Measurements from ENCODE around the gene DNTT.

Gene DNTT

GRCh38 chr10:96346295-96346694 is 42.1 kb downstream of the DNTT start:
- DNase-seq, result no peak

GRCh38 chr10:96352027-96352426 is 47.8 kb downstream of the DNTT start:
- no peak for DNase-seq

- no peak for DNase-seq
Measured at GRCh38 chr10:96352582-96352981, 48.3 kb downstream of the DNTT start.

- DNase-seq, result no peak
Measured at GRCh38 chr10:96357038-96357620, 52.9 kb downstream of the DNTT start.

GRCh38 chr10:96358851-96359540 is 54.8 kb downstream of the DNTT start, which contains the start of gene OPALIN:
TSS of gene OPALIN (minus strand) at chr10:96359002. CDS start at chr10:96358896, 106 bp downstream.
- no peak for DNase-seq

- DNase-seq, result no peak
Measured at GRCh38 chr10:96359616-96360015, 55.4 kb downstream of the DNTT start.

GRCh38 chr10:96360331-96360730 is 56.1 kb downstream of the DNTT start:
- DNase-seq, result no peak

GRCh38 chr10:96360766-96361165 is 56.5 kb downstream of the DNTT start:
- DNase-seq, result no peak

- DNase-seq, result no peak
Measured at GRCh38 chr10:96365571-96365970, 61.3 kb downstream of the DNTT start.

- no peak for DNase-seq
Measured at GRCh38 chr10:96366508-96366907, 62.3 kb downstream of the DNTT start.

- no peak for DNase-seq
Measured at GRCh38 chr10:96367470-96367869, 63.2 kb downstream of the DNTT start.

GRCh38 chr10:96368971-96369370 is 64.7 kb downstream of the DNTT start:
- no peak for DNase-seq

GRCh38 chr10:96369890-96370583 is 65.8 kb downstream of the DNTT start:
- no peak for DNase-seq

- DNase-seq, result peak; percentile 46
Measured at GRCh38 chr10:96370584-96371157, 66.4 kb downstream of the DNTT start.

GRCh38 chr10:96371356-96371755 is 67.1 kb downstream of the DNTT start:
- DNase-seq, result no peak

- no peak for DNase-seq
Measured at GRCh38 chr10:96374004-96374403, 69.8 kb downstream of the DNTT start.

GRCh38 chr10:96374639-96374984 is 70.4 kb downstream of the DNTT start:
- no peak for DNase-seq

GRCh38 chr10:96374985-96375830 is 71.0 kb downstream of the DNTT start:
- peak; percentile 85 for DNase-seq

- DNase-seq, result no peak
Measured at GRCh38 chr10:96376483-96376882, 72.2 kb downstream of the DNTT start.

GRCh38 chr10:96377816-96378294 is 73.6 kb downstream of the DNTT start:
- no peak for DNase-seq

GRCh38 chr10:96378741-96379140 is 74.5 kb downstream of the DNTT start:
- DNase-seq, result no peak

- peak; percentile 4 for DNase-seq
Measured at GRCh38 chr10:96379758-96380157, 75.5 kb downstream of the DNTT start.

- peak; percentile 83 for DNase-seq
Measured at GRCh38 chr10:96380821-96381220, 76.6 kb downstream of the DNTT start.

Measured in inflammatory macrophage treated with lipopolysaccharide for 4 hours (primary cell).